ENCODE measurements around the gene ENDOV. TPM values are rescaled to one million over a fixed set of nuclear protein-coding genes. Genes with fewer than 3 reads are reported as not detected.

Gene ENDOV
- total RNA-seq, 3 donors from 2014 or later: 24.1 to 29.7 (median 24.9) TPM

GRCh38 chr17:80482555-80483308 is 67.8 kb downstream of the ENDOV start:
- Histone ChIP-seq H3K4me1 (ENCODE audit: low read depth) (peaks cover 8% of the 10 kb centered on the region), H3K4me3 (no peak overlapping the region), H3K36me3 (ENCODE audit: low read depth) (no peaks in the 10 kb centered on the region), H3K9me3 (no peaks in the 10 kb centered on the region)
- intact Hi-C loops (cut with DNase I, micrococcal nuclease): no loop called here
- no peak for TF ChIP-seq CTCF (IDR thresholded peaks at IDR 0.05)
- no peak for DNase-seq
- ATAC-seq: no peak

GRCh38 chr17:80485846-80486245 is 70.9 kb downstream of the ENDOV start:
- no peak for ATAC-seq
- Histone ChIP-seq H3K4me1 (ENCODE audit: low read depth) (no peaks in the 10 kb centered on the region), H3K4me3 (no peak overlapping the region), H3K9me3 (no peaks in the 10 kb centered on the region), H3K36me3 (ENCODE audit: low read depth) (no peaks in the 10 kb centered on the region)
- TF ChIP-seq CTCF (IDR thresholded peaks at IDR 0.05): no peak
- intact Hi-C loops (cut with DNase I, micrococcal nuclease): no loop called here
- DNase-seq: no peak

- ATAC-seq: no peak
- intact Hi-C loops (cut with DNase I, micrococcal nuclease): no loop called here
- Histone ChIP-seq H3K36me3 (ENCODE audit: low read depth) (no peaks in the 10 kb centered on the region), H3K9me3 (no peaks in the 10 kb centered on the region), H3K4me3 (no peak overlapping the region), H3K4me1 (ENCODE audit: low read depth) (no peaks in the 10 kb centered on the region)
- TF ChIP-seq CTCF (IDR thresholded peaks at IDR 0.05): no peak
- DNase-seq: no peak
These were observed 71.7 kb downstream of the ENDOV start for GRCh38 chr17:80486692-80487091.

- Histone ChIP-seq H3K4me1 (ENCODE audit: low read depth) (no peaks in the 10 kb centered on the region), H3K9me3 (no peaks in the 10 kb centered on the region), H3K36me3 (ENCODE audit: low read depth) (no peaks in the 10 kb centered on the region), H3K4me3 (no peak overlapping the region)
- DNase-seq (no peak), ATAC-seq (no peak)
- intact Hi-C loops (cut with DNase I, micrococcal nuclease): no loop called here
- no peak for TF ChIP-seq CTCF (IDR thresholded peaks at IDR 0.05)
These were observed 72.5 kb downstream of the ENDOV start for GRCh38 chr17:80487511-80487910.

Small RNAs within 50 kb of the gene (microRNA-seq; reads per million reads assigned to microRNA genes)
- gene MIR4730: not detected

Other genes with a start within 250 kb of the ENDOV start
- gene CARD14, start 245.1 kb upstream of the ENDOV start, total RNA-seq: 1 to 10 TPM in 2 of 3 donors, under 1 TPM in 1; 0.38 to 2.4 (median 1.4) TPM
- 10 to 100 TPM; 39.7 to 44.8 (median 42.5) TPM for gene SGSH, start 194.8 kb upstream of the ENDOV start, total RNA-seq
- 10 to 100 TPM; 13.8 to 18.1 (median 14.0) TPM for gene SLC26A11, start 194.7 kb upstream of the ENDOV start, total RNA-seq
- 100 to 1,000 TPM; 135 to 143 (median 136) TPM for gene RNF213, start 154.3 kb upstream of the ENDOV start, total RNA-seq
- 10 to 100 TPM in 1 of 3 donors, 1 to 10 TPM in 1, under 1 TPM in 1; 0.51 to 95.0 (median 2.0) TPM for gene NPTX1, start 61.4 kb downstream of the ENDOV start, total RNA-seq
- gene RPTOR, start 129.7 kb downstream of the ENDOV start, total RNA-seq: 10 to 100 TPM; 30.5 to 44.4 (median 37.2) TPM